Naive thymus-derived CD8-positive, alpha-beta T cell (primary cell): ENCODE results near the gene TBX18. TPM values are rescaled to one million over a fixed set of nuclear protein-coding genes. Genes with fewer than 3 reads are reported as not detected.

ENCODE experiments used
- ATAC-seq, 2 donors: fragments of 150-1000 bp; cut with Tn5 transposase in 1 of 2; sonication (Bioruptor Pico), chemical (Tn5 transposase) in 1 of 2; 1 replicate in 1 of 2; 2 replicates in 1 of 2; pipeline ENCODE4 v1.10.0; 2021; ENCODE audit warnings: mild to moderate bottlenecking in 2 of 2, moderate library complexity in 2 of 2
- POLR2A ChIA-PET: fragments of 350-600 bp; sonication (Branson Sonifier 250); formaldehyde crosslinking; loops from one replicate; lab custom pipeline; 2021; ENCODE audit warnings: antibody characterized with exemption; lab: Charles Lee
- DNase-seq, 10 donors: peaks; one replicate each; pipeline versions ENCODE4 v3.0.0 to v3.0.0-alpha.2; 2020 to 2022
- H3K27ac Mint-ChIP-seq, 10 donors: one replicate each; pipeline ENCODE4 v1.8.0; 2020 to 2022; ENCODE audit warnings: mild to moderate bottlenecking in 10 of 10, mixed read lengths in 10 of 10, moderate library complexity in 4 of 10, inconsistent platforms in 1 of 10
- H3K27me3 Mint-ChIP-seq, 5 donors: one replicate each; pipeline ENCODE4 v1.8.0; 2021 to 2022; ENCODE audit warnings: mixed read lengths in 5 of 5
- H3K36me3 Mint-ChIP-seq, 3 donors: one replicate each; pipeline ENCODE4 v1.8.0; 2020 to 2022; ENCODE audit warnings: mixed read lengths in 3 of 3, mild to moderate bottlenecking in 2 of 3, inconsistent platforms in 1 of 3
- H3K4me1 Mint-ChIP-seq, 4 donors: one replicate each; pipeline ENCODE4 v1.8.0; 2021 to 2022; ENCODE audit warnings: mixed read lengths in 4 of 4
- H3K4me3 Mint-ChIP-seq, 10 donors: one replicate each; pipeline ENCODE4 v1.8.0; 2020 to 2022; ENCODE audit warnings: mild to moderate bottlenecking in 10 of 10, mixed read lengths in 10 of 10, moderate library complexity in 6 of 10, inconsistent platforms in 1 of 10
- H3K9me3 Mint-ChIP-seq, 9 donors: one replicate each; pipeline ENCODE4 v1.8.0; 2020 to 2022; ENCODE audit warnings: mixed read lengths in 9 of 9, mild to moderate bottlenecking in 3 of 9, inconsistent platforms in 1 of 9, moderate library complexity in 1 of 9
- polyA plus RNA-seq, 3 donors: library from polyadenylated mRNA; unstranded; fragments of 300-500 nt; fragmentation: Illumina TruSeq; gene quantifications; one replicate each; pipeline ENCODE4 v1.2.3, GENCODE V29; 2021
- total RNA-seq, 8 experiments: library from RNA in 2 of 8; stranded (reverse) in 2 of 8; gene quantifications; one replicate each; pipeline ENCODE4 v1.2.3 and lab custom pipeline; 2021 to 2026

TBX18 gene
- total and polyA plus RNA-seq, 5 experiments from 2014 or later: not detected

DNA sequence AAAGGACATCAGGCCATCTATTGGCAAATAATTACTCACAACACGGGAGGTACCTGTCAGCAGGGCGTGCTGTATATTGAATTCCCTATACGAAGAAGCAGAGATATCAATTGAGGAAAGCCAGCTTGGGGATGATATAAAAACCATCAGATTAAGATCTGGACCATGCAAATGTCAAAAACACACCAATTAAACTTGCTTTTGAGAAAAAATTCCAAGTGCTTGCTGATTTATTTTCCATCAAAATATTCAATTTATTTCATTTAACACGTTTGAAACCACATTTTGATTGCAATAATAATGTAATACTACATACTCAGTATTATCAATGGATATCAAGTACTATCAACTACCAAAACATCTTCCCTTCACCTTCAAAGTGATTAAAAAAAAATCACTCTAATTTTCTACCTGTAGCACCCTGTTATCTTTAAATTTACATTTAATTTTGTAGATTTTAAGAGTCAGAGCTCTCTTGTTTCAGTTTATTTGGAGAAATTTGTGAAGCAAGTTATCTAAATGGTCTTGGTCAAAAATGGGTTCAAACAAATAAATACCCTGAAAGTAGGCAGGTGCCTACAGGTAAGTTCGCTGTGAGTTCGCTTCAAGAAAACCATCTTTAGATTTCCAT is 6.8 kb upstream of the TBX18 start:
- Mint-ChIP-seq H3K9me3 (peaks cover 0 to 12% (median 2%) of the 10 kb centered on the region in 9 donors), H3K36me3 (peaks cover 0 to 9% (median 2%) of the 10 kb centered on the region in 3 donors), H3K27ac (no peak overlapping the region), H3K4me1 (peaks cover 0 to 12% (median 3%) of the 10 kb centered on the region in 4 donors), H3K27me3 (peaks cover 46 to 83% (median 67%) of the 10 kb centered on the region in 5 donors), H3K4me3 (no peak overlapping the region)
- DNase-seq (no peak), ATAC-seq (no peak)
- POLR2A ChIA-PET: no interaction called here

DNA sequence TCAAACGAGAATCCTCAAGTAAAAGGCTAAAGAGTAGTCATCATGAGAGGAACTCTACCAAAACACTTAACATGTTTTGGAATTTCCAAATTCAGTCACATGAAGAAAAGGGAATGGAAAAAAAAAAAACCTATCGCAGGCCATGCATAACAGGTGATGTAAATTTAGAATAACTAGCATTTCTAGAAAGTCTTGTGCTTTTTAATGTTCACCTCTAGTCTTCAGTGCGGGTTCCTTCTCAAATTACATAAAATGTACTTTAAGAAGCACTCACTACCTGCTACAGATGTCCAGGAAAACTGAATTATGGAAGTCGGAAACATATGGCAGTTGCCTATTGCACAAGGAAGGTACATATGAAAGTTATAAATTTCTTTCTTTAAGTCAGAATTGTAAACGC is 6.1 kb upstream of the TBX18 start:
- peaks cover 0 to 15% (median 3%) of the 10 kb centered on the region in 9 donors for H3K9me3 Mint-ChIP-seq
- peaks cover 0 to 14% (median 2%) of the 10 kb centered on the region in 3 donors for H3K36me3 Mint-ChIP-seq
- DNase-seq: no peak
- H3K4me1 Mint-ChIP-seq: peaks cover 0 to 12% (median 4%) of the 10 kb centered on the region in 4 donors
- no peak overlapping the region for H3K4me3 Mint-ChIP-seq
- H3K27ac Mint-ChIP-seq: no peak overlapping the region
- POLR2A ChIA-PET: no interaction called here
- H3K27me3 Mint-ChIP-seq: peaks cover 42 to 83% (median 65%) of the 10 kb centered on the region in 5 donors
- no peak for ATAC-seq

DNA sequence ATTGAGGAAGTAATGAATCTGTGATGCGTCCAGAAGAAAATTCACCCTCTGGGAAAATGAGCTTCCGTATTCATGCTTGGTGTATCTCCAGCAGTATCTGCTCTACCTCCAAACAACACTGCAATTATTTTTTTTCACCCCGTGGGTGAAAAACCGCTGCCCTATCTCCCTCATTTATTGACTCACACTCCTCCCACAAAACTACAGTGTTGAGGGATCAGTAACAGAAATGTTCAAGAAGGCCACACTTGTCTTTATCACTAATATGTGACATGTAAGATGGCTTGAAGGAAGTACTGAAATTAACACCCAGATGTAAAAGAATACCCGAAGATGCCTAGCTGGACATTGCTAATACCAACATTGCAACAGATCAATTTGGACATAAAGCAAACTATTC is 4.9 kb upstream of the TBX18 start:
- peaks cover 2 to 20% (median 8%) of the 10 kb centered on the region in 4 donors for H3K4me1 Mint-ChIP-seq
- DNase-seq: no peak
- peaks cover 37 to 89% (median 64%) of the 10 kb centered on the region in 5 donors for H3K27me3 Mint-ChIP-seq
- POLR2A ChIA-PET: no interaction called here
- ATAC-seq: no peak
- peaks cover 0 to 17% (median 3%) of the 10 kb centered on the region in 9 donors for H3K9me3 Mint-ChIP-seq
- no peak overlapping the region for H3K4me3 Mint-ChIP-seq
- peak overlapping the region in 1 of 10 donors; percentile 34 for H3K27ac Mint-ChIP-seq
- H3K36me3 Mint-ChIP-seq: peaks cover 0 to 14% (median 6%) of the 10 kb centered on the region in 3 donors

DNA sequence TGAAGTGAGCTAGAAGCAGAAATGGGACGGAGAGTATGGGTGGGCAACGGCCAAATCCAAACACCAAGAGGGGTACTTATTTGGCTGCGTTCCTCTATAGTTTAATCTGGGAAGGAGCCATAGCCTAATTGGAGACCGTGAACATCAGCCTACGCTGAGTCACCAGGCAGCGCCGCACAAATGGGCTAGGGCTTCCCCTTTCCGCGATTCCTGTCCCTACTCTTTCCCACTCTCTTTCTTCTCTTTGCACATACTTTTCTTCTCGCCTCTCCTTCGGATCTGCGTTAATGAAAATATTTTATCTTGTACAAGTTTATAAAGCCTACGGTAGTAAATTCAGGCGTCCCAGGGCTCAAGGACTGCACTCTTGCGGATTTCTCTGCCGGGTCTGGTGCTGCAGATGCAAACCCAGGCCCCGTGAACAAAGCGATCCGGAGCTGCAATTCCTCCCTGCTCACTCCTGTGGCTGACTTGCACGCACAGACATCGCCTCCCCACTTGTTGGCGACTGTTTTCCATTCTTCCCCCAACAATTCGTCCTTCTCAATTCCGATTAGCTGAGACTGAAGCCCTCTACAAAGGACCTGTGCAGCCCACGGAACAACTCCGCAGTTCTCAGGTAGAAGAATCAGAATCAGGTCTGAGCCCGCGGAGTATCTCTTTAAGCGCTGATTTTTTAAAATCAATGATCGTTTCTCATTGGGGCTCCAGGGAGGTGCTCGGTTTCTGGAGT is 4.2 kb upstream of the TBX18 start:
- Mint-ChIP-seq H3K27ac (peak overlapping the region in 1 of 10 donors; percentile 5), H3K9me3 (peaks cover 0 to 18% (median 4%) of the 10 kb centered on the region in 9 donors), H3K4me3 (no peak overlapping the region), H3K36me3 (peaks cover 0 to 14% (median 8%) of the 10 kb centered on the region in 3 donors), H3K4me1 (peaks cover 4 to 22% (median 9%) of the 10 kb centered on the region in 4 donors), H3K27me3 (peaks cover 39 to 89% (median 63%) of the 10 kb centered on the region in 5 donors)
- DNase-seq: no peak
- POLR2A ChIA-PET: no interaction called here
- no peak for ATAC-seq

DNA sequence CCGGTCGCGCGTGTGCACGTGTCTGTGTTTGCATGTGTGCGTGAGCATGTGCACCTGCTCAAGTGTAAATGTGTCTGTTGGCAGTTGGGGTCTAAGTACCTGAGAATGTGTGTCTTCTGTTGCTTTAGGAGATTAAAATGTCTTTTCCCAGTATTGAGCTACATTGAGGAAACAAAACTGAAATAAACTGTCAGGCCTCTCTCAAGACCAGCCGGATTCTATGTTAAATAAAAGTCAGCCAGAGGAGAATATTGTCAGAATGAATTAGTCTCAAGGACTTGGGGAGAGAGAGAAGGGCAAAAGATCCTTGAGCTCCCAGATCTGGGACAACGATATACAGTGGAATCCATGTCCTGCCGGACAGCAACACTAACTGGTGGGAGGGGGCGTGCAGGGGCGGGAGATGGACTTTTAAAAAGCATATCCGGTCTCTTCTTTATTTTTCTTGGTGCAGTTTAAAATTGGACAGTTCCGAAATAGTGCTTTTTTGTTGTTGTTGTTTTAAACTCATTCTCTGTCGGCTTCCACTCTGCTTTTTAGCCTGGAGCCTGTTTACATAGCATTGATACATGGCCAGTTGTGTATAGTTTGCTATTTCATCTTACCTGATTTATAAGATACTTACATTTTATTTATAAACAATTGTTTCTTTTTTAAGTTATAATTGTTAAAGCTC is 3.3 kb upstream of the TBX18 start:
- no peak for DNase-seq
- peaks cover 0 to 18% (median 4%) of the 10 kb centered on the region in 9 donors for H3K9me3 Mint-ChIP-seq
- peaks cover 35 to 89% (median 60%) of the 10 kb centered on the region in 5 donors for H3K27me3 Mint-ChIP-seq
- H3K4me1 Mint-ChIP-seq: peaks cover 4 to 19% (median 9%) of the 10 kb centered on the region in 4 donors
- peaks cover 0 to 14% (median 8%) of the 10 kb centered on the region in 3 donors for H3K36me3 Mint-ChIP-seq
- no peak for ATAC-seq
- H3K4me3 Mint-ChIP-seq: no peak overlapping the region
- POLR2A ChIA-PET: no interaction called here
- no peak overlapping the region for H3K27ac Mint-ChIP-seq

DNA sequence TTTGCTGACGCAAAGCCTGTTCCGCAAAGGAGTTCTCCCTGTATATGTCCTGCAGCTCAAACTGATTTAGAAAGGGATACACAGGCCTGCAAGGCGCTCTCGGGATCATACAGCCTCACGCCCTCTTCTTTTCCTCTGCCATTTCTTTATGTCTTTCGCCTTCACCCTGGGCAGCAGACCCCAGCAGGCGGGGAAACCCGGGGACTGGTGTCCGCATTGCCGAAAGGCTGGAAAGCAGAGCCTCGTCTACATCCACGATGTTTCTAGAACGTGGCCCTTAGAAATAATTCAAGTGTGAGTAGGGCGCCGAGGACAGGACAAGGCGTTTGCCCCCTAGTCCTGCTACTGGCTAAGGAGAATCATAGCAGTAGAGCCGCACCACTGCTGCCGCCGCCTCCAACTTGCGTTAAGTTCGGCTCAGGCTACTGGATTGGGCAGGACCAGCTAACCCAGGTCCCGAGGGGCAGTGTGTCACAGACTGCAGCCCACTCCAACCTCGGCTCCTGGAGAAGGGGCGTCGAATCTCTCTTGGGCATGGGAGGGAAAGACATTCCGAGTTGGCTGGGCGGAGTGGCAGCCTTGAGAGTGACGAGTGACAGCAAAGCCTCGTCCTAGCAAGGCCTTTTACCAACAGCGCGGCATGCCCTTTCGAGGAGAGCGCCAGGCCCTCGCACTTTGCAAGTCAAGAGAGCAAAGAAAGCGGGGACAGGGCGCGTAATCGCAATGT is 2.6 kb upstream of the TBX18 start:
- Mint-ChIP-seq H3K27me3 (peaks cover 32 to 87% (median 57%) of the 10 kb centered on the region in 5 donors), H3K27ac (no peak overlapping the region), H3K9me3 (peaks cover 0 to 16% (median 3%) of the 10 kb centered on the region in 9 donors), H3K36me3 (peaks cover 0 to 14% (median 8%) of the 10 kb centered on the region in 3 donors), H3K4me3 (no peak overlapping the region), H3K4me1 (peaks cover 5 to 19% (median 9%) of the 10 kb centered on the region in 4 donors)
- no peak for DNase-seq
- ATAC-seq: no peak
- POLR2A ChIA-PET: no interaction called here

DNA sequence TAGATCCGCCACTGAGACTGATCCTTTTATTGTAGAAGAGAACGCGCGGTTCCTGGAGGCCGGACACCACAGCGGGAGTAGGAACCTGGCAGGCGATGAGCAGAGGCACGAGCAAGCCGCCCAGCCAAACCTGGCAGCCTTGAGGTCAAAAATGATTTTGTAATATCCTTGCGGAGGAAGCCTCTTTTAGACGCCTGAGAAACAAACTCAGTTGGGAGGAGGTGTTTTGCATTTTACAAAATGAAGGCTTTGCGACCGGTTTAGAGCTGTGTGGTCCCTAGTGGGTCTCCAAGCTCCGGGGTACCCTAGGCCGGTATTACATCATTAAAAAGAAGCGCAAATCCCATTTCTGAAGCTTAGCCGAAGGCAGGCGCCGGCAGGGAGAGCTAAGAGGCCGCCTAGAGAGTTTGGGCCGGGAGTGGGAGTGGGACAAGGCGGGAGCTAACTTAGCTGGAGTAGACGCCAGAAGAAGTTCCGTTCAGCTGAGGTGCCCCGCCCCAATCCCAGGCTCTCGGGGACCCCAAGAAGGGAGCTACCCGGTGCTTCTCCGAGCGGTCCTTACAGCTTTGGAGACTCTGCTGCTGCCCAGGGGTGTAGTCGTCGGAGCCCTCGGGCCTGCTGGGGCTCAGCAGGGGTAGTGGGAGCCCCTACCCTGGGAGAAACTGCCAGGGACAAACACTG is 1.9 kb upstream of the TBX18 start:
- Mint-ChIP-seq H3K4me3 (no peak overlapping the region), H3K4me1 (peaks cover 5 to 19% (median 9%) of the 10 kb centered on the region in 4 donors), H3K9me3 (peaks cover 0 to 14% (median 3%) of the 10 kb centered on the region in 9 donors), H3K27ac (no peak overlapping the region), H3K36me3 (peaks cover 0 to 14% (median 8%) of the 10 kb centered on the region in 3 donors), H3K27me3 (peaks cover 28 to 86% (median 56%) of the 10 kb centered on the region in 5 donors)
- no peak for ATAC-seq
- POLR2A ChIA-PET: no interaction called here
- no peak for DNase-seq

DNA sequence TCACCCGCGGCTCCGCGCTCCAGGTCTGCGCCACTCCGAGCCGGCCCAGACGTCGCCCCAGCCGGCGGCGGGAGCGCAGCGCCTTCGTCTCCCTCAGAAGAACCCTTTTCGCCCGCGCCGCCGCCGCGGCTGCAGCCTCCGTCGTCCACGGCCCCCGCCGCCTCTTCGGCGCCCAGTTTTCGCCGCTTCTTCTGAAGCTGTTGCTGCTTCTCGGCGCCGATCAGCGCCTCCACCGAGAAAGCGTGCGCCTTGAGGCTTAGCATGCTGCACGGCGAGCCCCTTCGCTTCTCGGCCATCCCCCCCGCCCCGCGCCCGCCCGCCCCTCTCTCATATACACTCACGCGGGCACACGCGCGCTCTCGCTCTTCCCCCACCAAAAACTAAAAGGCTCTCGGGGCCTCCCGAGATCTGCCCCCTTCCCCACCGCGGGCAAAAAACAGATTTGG is 489 bp downstream of the TBX18 start:
- peaks cover 27 to 89% (median 54%) of the 10 kb centered on the region in 5 donors for H3K27me3 Mint-ChIP-seq
- H3K27ac Mint-ChIP-seq: no peak overlapping the region
- POLR2A ChIA-PET: no interaction called here
- peaks cover 0 to 14% (median 8%) of the 10 kb centered on the region in 3 donors for H3K36me3 Mint-ChIP-seq
- no peak for DNase-seq
- peaks cover 5 to 16% (median 8%) of the 10 kb centered on the region in 4 donors for H3K4me1 Mint-ChIP-seq
- peaks cover 0 to 9% (median 2%) of the 10 kb centered on the region in 9 donors for H3K9me3 Mint-ChIP-seq
- H3K4me3 Mint-ChIP-seq: peak overlapping the region in 8 of 10 donors; percentile 16 to 75 (median 64)
- ATAC-seq: no peak

DNA sequence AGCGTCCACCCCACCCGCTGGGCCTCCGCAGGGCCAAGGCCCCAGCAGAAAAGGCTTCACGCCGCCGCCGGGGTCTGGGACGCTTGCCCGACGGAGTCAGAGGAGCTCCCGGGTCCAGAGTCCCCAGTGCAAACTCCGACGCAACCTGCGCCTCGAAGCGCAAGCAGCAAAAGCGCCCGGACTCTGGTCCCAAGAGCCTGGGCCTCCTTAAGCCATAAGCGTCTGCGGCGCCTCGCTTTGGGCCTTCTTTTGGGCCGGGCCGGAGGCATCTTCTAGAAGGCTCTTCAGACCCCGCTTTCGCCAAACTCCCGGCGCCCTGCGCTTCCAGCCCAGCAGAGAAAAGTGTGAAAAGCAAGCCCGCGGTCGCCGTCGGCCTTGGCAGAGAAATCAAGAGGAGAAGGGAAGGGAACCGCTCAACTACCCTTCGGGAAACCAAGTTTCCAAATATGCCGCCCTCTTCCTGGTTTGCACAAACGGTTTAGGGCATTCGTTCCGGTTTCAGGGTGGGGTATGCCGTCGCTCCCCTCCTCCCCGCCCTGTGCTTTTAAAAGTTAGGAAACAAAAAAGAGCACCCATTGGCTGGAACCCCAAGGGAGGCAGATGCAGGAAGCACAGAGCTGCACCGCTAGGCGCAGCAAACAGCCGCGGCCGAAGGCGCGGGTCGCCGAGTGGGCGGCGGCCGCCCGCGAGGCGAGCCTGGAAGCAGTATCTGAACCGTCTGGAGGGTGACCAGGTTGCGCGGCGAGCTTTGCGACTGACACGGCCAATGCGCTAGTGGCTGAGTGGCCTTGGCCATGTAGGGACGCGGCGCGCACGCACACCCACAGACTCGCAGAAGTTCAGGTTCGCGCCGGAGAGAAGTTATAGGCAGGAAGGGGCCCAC is 1.2 kb downstream of the TBX18 start:
- Mint-ChIP-seq H3K36me3 (peaks cover 0 to 13% (median 8%) of the 10 kb centered on the region in 3 donors), H3K4me3 (peak overlapping the region in 3 of 10 donors; percentile 22 to 25 (median 25)), H3K27ac (peak overlapping the region in 1 of 10 donors; percentile 3), H3K27me3 (peaks cover 27 to 82% (median 47%) of the 10 kb centered on the region in 5 donors), H3K9me3 (peaks cover 0 to 9% (median 2%) of the 10 kb centered on the region in 9 donors), H3K4me1 (peaks cover 5 to 13% (median 8%) of the 10 kb centered on the region in 4 donors)
- POLR2A ChIA-PET: no interaction called here
- DNase-seq: no peak
- ATAC-seq: no peak

DNA sequence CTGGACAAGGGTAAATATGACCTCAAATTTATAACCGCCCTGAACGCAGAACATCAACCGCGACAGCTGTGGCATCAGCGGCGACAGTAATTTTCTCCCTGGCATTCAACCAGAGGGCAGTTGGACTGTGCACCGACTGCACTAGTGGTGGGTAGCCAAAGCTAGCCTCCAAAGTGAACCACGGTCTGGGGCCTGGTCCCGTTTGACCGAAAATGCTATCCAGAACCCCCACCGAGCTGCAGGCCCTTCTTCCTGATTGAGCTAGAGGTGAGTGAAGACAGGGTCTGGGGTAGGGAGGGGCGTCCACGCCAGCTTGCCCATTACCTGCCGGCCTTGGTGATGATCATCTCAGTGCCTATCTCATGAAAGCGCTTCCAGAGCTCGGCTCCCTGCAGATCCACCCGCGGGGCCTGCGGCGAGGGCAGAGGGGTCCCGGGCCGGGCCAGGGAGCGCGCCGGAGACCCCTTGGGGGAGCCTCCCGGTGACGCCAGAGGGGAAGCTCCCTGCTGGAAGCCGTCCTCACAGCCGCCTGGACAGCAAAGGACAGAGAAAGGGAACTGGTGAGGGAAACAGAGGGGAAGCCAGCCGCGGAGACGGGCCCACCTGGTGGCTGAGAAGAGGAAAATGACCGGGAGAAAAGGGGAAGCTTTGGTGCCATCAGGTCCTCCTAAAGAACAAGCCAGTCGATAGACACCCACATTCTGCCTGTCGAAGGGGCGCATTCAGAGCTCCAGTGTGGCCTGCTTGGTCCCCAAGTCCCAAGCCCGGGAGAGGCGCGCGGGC is 2.0 kb downstream of the TBX18 start:
- POLR2A ChIA-PET: no interaction called here
- ATAC-seq (no peak), DNase-seq (no peak)
- Mint-ChIP-seq H3K27ac (no peak overlapping the region), H3K9me3 (peaks cover 0 to 9% (median 2%) of the 10 kb centered on the region in 9 donors), H3K36me3 (peaks cover 0 to 8% (median 5%) of the 10 kb centered on the region in 3 donors), H3K4me3 (peak overlapping the region in 2 of 10 donors; percentile 25 to 38), H3K27me3 (peaks cover 20 to 74% (median 42%) of the 10 kb centered on the region in 5 donors), H3K4me1 (peaks cover 5 to 13% (median 8%) of the 10 kb centered on the region in 4 donors)
